SK-N-SH treated with all-trans-retinoic acid at 6 μM for 48 hours (cell line): ENCODE measurements around the gene PPP2R1B.

Source experiments
- ATAC-seq: fragments of 200-7000 bp; cut with Tn5 transposase; 3 replicates; pipeline ENCODE4 v1.9.1; 2020; ENCODE audit warnings: mild to moderate bottlenecking, moderate library complexity
- ARNTL ChIP-seq: fragments of 450-650 bp; formaldehyde crosslinking; IDR thresholded peaks from 2 replicates; pipeline ENCODE4 v1.5.0; 2020; ENCODE audit warnings: low read depth, mild to moderate bottlenecking, moderate library complexity, borderline replicate concordance
- BACH2 ChIP-seq: fragments of 250-450 bp; sonication (Bioruptor Pico); IDR thresholded peaks from 2 replicates; pipeline ENCODE4 v1.9.0; 2021; ENCODE audit warnings: mild to moderate bottlenecking, borderline replicate concordance
- CSDC2 ChIP-seq: fragments of 250-450 bp; sonication (Bioruptor Pico); IDR thresholded peaks from 2 replicates; pipeline ENCODE4 v1.5.0; 2020; ENCODE audit warnings: mild to moderate bottlenecking, moderate library complexity
- ESRRG ChIP-seq: fragments of 250-450 bp; sonication (Bioruptor Pico); IDR thresholded peaks from 2 replicates; pipeline ENCODE4 v1.6.1; 2021; ENCODE audit warnings: mild to moderate bottlenecking
- GLIS3 ChIP-seq: fragments of 250-450 bp; sonication (Bioruptor Pico); IDR thresholded peaks from 2 replicates; pipeline ENCODE4 v1.5.0; 2020; ENCODE audit warnings: mild to moderate bottlenecking, moderate library complexity
- ISL1 ChIP-seq: fragments of 250-450 bp; sonication (Bioruptor Pico); IDR thresholded peaks from 2 replicates; pipeline ENCODE4 v2.1.2; 2022; ENCODE audit warnings: mild to moderate bottlenecking, moderate library complexity
- OSR1 ChIP-seq: fragments of 250-450 bp; sonication (Bioruptor Pico); IDR thresholded peaks from 2 replicates; pipeline ENCODE4 v1.8.0; 2022; ENCODE audit warnings: moderate library complexity, mild to moderate bottlenecking, inconsistent platforms
- PPARA ChIP-seq: fragments of 250-450 bp; sonication (Bioruptor Pico); IDR thresholded peaks from 2 replicates; pipeline ENCODE4 v1.5.0; 2020; ENCODE audit warnings: mild to moderate bottlenecking, borderline replicate concordance
- RARB ChIP-seq: fragments of 250-450 bp; sonication (Bioruptor Pico); IDR thresholded peaks from 2 replicates; pipeline ENCODE4 v1.8.0; 2021; ENCODE audit warnings: mild to moderate bottlenecking, moderate library complexity
- SNAI2 ChIP-seq: fragments of 250-450 bp; sonication (Bioruptor Pico); IDR thresholded peaks from 2 replicates; pipeline ENCODE4 v1.5.0; 2020; ENCODE audit warnings: mild to moderate bottlenecking, moderate library complexity
- TCF4 ChIP-seq: fragments of 250-450 bp; sonication (Bioruptor Pico); IDR thresholded peaks from 2 replicates; pipeline ENCODE4 v1.8.0; 2021; ENCODE audit warnings: mild to moderate bottlenecking, moderate library complexity, borderline replicate concordance
- TOX ChIP-seq: fragments of 250-450 bp; sonication (Bioruptor Pico); IDR thresholded peaks from 2 replicates; pipeline ENCODE4 v1.8.0; 2021; ENCODE audit warnings: mild to moderate bottlenecking, moderate library complexity, borderline replicate concordance
- ZC3H10 ChIP-seq: fragments of 250-450 bp; sonication (Bioruptor Pico); IDR thresholded peaks from 2 replicates; pipeline ENCODE4 v1.5.1; 2021; ENCODE audit warnings: mild to moderate bottlenecking, moderate library complexity
- ZNF565 ChIP-seq: fragments of 450-650 bp; formaldehyde crosslinking; conservative IDR thresholded peaks from 2 replicates; pipeline ENCODE4 v1.5.0; 2020; ENCODE audit warnings: low read depth, mild to moderate bottlenecking, moderate library complexity
- ZNF70 ChIP-seq: fragments of 450-650 bp; formaldehyde crosslinking; IDR thresholded peaks from 2 replicates; pipeline ENCODE4 v1.5.0; 2020; ENCODE audit warnings: mild to moderate bottlenecking, moderate library complexity
- ZNF8 ChIP-seq: fragments of 450-650 bp; formaldehyde crosslinking; IDR thresholded peaks from 2 replicates; pipeline ENCODE4 v1.5.0; 2020; ENCODE audit warnings: mild to moderate bottlenecking, moderate library complexity
- TF ChIP-seq, protein P1 (sequence below): fragments of 250-450 bp; sonication (Bioruptor Pico); IDR thresholded peaks from 2 replicates; pipeline ENCODE4 v1.5.0; 2020; ENCODE audit warnings: mild to moderate bottlenecking, moderate library complexity
- TF ChIP-seq, protein P2 (sequence below): fragments of 250-450 bp; sonication (Bioruptor Pico); IDR thresholded peaks from 2 replicates; pipeline ENCODE4 v1.8.0; 2020; ENCODE audit warnings: mild to moderate bottlenecking, moderate library complexity, borderline replicate concordance
- TF ChIP-seq, protein P3 (sequence below): fragments of 250-450 bp; sonication (Bioruptor Pico); IDR thresholded peaks from 2 replicates; pipeline ENCODE4 v1.5.1; 2021; ENCODE audit warnings: mild to moderate bottlenecking, moderate library complexity
- TF ChIP-seq, protein P4 (sequence below): fragments of 250-450 bp; sonication (Bioruptor Pico); IDR thresholded peaks from 2 replicates; pipeline ENCODE4 v1.5.1; 2020; ENCODE audit warnings: low read depth, mild to moderate bottlenecking, moderate library complexity

PPP2R1B gene

DNA sequence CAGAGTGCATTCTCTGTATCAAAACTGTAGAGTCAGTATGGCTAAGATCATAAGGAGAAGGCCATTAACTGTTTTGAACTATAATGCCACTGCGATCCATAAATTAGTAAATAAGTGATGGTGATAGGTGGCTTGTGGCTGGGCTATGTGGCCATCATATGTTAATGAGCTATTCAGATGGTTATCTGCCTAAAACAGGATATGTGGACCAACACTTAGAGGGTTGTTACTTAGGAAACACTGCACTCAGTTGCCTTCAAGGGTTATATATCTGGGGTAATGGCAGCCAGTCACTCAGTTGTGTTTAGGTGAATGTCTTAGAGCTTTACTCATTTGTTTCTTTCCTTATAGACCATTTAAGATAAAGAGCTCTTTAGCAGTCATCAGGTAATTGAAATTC is 66.0 kb downstream of the PPP2R1B start:
- ATAC-seq, result no peak

DNA sequence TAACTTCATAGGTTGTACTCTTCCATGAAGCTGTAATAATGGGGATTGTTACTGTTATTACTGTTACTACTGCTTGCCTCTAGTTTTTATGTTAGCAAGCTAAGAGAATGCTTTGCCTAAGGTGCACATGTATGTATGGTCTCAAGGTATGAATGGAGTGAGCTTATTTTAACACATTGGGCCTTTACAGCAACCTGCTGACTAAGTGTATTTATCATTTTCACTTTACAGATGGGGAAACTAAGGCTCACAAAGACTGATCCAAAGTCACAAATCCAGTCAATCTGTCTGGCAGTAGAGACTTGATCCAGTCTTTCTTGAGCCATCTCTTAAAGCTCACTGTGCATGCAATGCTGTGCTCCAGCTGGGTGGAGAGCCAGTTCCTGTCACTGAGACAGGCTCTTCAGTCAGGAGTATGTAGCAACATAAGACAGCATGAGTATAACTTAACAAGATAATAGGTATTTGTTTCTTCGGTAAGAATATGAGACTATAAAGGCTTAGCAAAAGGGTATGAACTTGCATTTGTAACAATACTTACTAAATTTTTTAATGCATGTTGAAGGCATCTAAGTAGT is 66.5 kb downstream of the PPP2R1B start:
- no peak for ATAC-seq
- TF ChIP-seq, protein P1, sequence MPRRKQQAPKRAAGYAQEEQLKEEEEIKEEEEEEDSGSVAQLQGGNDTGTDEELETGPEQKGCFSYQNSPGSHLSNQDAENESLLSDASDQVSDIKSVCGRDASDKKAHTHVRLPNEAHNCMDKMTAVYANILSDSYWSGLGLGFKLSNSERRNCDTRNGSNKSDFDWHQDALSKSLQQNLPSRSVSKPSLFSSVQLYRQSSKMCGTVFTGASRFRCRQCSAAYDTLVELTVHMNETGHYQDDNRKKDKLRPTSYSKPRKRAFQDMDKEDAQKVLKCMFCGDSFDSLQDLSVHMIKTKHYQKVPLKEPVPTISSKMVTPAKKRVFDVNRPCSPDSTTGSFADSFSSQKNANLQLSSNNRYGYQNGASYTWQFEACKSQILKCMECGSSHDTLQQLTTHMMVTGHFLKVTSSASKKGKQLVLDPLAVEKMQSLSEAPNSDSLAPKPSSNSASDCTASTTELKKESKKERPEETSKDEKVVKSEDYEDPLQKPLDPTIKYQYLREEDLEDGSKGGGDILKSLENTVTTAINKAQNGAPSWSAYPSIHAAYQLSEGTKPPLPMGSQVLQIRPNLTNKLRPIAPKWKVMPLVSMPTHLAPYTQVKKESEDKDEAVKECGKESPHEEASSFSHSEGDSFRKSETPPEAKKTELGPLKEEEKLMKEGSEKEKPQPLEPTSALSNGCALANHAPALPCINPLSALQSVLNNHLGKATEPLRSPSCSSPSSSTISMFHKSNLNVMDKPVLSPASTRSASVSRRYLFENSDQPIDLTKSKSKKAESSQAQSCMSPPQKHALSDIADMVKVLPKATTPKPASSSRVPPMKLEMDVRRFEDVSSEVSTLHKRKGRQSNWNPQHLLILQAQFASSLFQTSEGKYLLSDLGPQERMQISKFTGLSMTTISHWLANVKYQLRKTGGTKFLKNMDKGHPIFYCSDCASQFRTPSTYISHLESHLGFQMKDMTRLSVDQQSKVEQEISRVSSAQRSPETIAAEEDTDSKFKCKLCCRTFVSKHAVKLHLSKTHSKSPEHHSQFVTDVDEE, result no peak
- TF ChIP-seq ZNF565 (CRISPR knock-in tag), result no peak
- no peak for TF ChIP-seq ZNF70
- no peak for TF ChIP-seq GLIS3
- TF ChIP-seq BACH2 (CRISPR knock-in tag), result no peak
- TF ChIP-seq PPARA (CRISPR knock-in tag), result no peak
- no peak for TF ChIP-seq ISL1 (CRISPR knock-in tag)
- TF ChIP-seq RARB (CRISPR knock-in tag), result no peak
- no peak for TF ChIP-seq CSDC2
- TF ChIP-seq ZC3H10, result no peak
- TF ChIP-seq, protein P2, sequence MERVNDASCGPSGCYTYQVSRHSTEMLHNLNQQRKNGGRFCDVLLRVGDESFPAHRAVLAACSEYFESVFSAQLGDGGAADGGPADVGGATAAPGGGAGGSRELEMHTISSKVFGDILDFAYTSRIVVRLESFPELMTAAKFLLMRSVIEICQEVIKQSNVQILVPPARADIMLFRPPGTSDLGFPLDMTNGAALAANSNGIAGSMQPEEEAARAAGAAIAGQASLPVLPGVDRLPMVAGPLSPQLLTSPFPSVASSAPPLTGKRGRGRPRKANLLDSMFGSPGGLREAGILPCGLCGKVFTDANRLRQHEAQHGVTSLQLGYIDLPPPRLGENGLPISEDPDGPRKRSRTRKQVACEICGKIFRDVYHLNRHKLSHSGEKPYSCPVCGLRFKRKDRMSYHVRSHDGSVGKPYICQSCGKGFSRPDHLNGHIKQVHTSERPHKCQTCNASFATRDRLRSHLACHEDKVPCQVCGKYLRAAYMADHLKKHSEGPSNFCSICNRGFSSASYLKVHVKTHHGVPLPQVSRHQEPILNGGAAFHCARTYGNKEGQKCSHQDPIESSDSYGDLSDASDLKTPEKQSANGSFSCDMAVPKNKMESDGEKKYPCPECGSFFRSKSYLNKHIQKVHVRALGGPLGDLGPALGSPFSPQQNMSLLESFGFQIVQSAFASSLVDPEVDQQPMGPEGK (CRISPR knock-in tag), result no peak
- TF ChIP-seq OSR1 (CRISPR knock-in tag), result no peak
- no peak for TF ChIP-seq ESRRG (CRISPR knock-in tag)
- TF ChIP-seq, protein P3, sequence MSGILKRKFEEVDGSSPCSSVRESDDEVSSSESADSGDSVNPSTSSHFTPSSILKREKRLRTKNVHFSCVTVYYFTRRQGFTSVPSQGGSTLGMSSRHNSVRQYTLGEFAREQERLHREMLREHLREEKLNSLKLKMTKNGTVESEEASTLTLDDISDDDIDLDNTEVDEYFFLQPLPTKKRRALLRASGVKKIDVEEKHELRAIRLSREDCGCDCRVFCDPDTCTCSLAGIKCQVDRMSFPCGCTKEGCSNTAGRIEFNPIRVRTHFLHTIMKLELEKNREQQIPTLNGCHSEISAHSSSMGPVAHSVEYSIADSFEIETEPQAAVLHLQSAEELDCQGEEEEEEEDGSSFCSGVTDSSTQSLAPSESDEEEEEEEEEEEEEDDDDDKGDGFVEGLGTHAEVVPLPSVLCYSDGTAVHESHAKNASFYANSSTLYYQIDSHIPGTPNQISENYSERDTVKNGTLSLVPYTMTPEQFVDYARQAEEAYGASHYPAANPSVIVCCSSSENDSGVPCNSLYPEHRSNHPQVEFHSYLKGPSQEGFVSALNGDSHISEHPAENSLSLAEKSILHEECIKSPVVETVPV, result no peak

More for the DNA sequence above, 66.0 kb downstream of the PPP2R1B start:
- TF ChIP-seq, protein P1, result no peak
- no peak for TF ChIP-seq PPARA (CRISPR knock-in tag)
- TF ChIP-seq, protein P2 (CRISPR knock-in tag), result no peak
- TF ChIP-seq ZNF8 (CRISPR knock-in tag), result no peak
- TF ChIP-seq ZNF565 (CRISPR knock-in tag), result no peak
- no peak for TF ChIP-seq ZC3H10
- no peak for TF ChIP-seq ESRRG (CRISPR knock-in tag)
- TF ChIP-seq RARB (CRISPR knock-in tag), result no peak
- TF ChIP-seq, protein P3, result no peak
- TF ChIP-seq, protein P4, sequence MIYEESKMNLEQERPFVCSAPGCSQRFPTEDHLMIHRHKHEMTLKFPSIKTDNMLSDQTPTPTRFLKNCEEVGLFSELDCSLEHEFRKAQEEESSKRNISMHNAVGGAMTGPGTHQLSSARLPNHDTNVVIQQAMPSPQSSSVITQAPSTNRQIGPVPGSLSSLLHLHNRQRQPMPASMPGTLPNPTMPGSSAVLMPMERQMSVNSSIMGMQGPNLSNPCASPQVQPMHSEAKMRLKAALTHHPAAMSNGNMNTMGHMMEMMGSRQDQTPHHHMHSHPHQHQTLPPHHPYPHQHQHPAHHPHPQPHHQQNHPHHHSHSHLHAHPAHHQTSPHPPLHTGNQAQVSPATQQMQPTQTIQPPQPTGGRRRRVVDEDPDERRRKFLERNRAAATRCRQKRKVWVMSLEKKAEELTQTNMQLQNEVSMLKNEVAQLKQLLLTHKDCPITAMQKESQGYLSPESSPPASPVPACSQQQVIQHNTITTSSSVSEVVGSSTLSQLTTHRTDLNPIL, result no peak
- TF ChIP-seq SNAI2 (CRISPR knock-in tag), result no peak
- TF ChIP-seq TCF4, result no peak
- TF ChIP-seq TOX (CRISPR knock-in tag), result no peak
- no peak for TF ChIP-seq ARNTL (CRISPR knock-in tag)
- no peak for TF ChIP-seq BACH2 (CRISPR knock-in tag)
- TF ChIP-seq OSR1 (CRISPR knock-in tag), result no peak
